Mononuclear cell (primary cell): ENCODE measurements around the gene SLC7A1. TPM values are rescaled to one million over a fixed set of nuclear protein-coding genes. Genes with fewer than 3 reads are reported as not detected.

Source experiments
- H3K27me3 ChIP-seq: 2 replicates; pipeline ENCODE4 v1.6.0; 2011; ENCODE audit warnings: low read length, control low read depth; ENCODE audit not compliant: insufficient read depth
- H3K4me1 ChIP-seq: 2 replicates; pipeline ENCODE4 v1.5.1; 2011; ENCODE audit warnings: mild to moderate bottlenecking, low read length, control low read depth; ENCODE audit not compliant: insufficient read depth
- H3K4me3 ChIP-seq: 2 replicates; pipeline ENCODE4 v1.5.1; 2011; ENCODE audit warnings: mild to moderate bottlenecking, low read length, moderate library complexity
- H3K9me3 ChIP-seq: 2 replicates; pipeline ENCODE4 v1.5.1; 2011; ENCODE audit warnings: low read depth, mild to moderate bottlenecking, control low read depth, low read length
- total RNA-seq: library from RNA; depleted of rRNA; stranded (reverse); fragments of >200 nt; gene quantifications from one replicate; pipeline ENCODE4 v1.2.3, GENCODE V29; 2012

The SLC7A1 gene
- total RNA-seq, 1 donor: 4.9 TPM

DNA sequence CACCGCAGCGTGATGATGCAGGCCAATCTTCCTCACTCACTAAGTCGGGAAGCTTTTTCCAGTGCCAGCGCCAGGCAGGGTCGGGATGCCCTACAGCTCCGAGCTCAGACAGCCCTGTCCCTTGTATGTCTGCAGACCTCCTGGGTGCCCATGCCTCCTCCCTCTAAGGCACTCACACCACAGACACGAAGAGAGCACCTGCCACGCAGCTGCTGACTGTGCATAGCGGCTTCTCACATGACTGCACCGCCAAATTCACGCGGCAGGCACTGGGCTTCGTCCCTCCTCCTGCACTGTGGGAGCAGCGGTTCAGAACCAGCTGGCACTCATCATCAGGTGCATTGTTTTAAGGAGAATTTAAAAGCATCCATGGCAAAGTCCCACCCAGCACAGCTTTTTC is 88.1 kb downstream of the SLC7A1 start:
- H3K9me3 ChIP-seq: no peaks in the 10 kb centered on the region
- peaks cover 9% of the 10 kb centered on the region for H3K27me3 ChIP-seq
- no peak overlapping the region for H3K4me3 ChIP-seq
- no peaks in the 10 kb centered on the region for H3K4me1 ChIP-seq

DNA sequence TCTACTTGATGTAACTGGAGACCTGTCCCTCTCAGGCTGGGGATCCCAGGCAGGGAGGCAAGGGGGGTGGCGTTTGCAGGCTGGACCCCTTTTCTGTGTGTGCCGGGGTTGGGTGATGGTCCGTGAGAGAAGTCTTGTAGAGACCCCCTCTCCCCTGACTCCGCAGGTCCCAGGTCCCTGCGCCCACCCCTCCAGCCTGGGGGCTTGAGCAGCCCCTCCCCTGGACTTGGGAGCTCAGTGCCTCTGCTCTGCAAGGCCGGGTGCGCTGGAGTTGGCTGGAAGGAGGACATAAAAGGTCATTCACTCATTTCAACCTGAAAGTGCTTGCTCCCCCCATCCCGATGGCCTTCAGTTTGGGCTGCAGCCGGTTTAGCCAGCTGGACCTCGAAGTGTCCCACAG is 89.5 kb downstream of the SLC7A1 start:
- no peaks in the 10 kb centered on the region for H3K4me1 ChIP-seq
- no peaks in the 10 kb centered on the region for H3K9me3 ChIP-seq
- peaks cover 9% of the 10 kb centered on the region for H3K27me3 ChIP-seq
- no peak overlapping the region for H3K4me3 ChIP-seq

DNA sequence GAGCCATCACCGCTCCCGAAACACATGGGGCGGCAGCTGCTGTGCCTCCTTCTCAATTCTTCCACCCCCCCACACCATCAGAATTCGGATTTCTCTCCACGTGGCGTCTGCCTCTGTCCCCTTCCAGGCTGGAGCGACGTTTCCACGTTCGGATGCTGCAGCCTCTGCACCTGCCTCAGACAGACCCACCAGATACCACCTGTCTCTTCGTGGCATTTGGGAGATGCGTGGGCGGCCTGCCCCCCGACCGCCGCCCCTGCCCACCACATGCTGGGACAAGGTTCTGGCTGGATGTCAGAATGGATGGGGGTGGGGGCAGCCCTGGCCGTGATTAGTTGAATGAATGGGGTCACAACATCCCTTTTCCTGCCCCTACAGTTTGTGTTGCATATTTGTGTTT is 90.0 kb downstream of the SLC7A1 start:
- Histone ChIP-seq H3K4me3 (no peak overlapping the region), H3K9me3 (no peaks in the 10 kb centered on the region), H3K27me3 (peaks cover 9% of the 10 kb centered on the region), H3K4me1 (no peaks in the 10 kb centered on the region)

- peaks cover 9% of the 10 kb centered on the region for H3K27me3 ChIP-seq
- no peaks in the 10 kb centered on the region for H3K4me1 ChIP-seq
Measured at GRCh38 chr13:29504691-29505090, 90.8 kb downstream of the SLC7A1 start.

GRCh38 chr13:29503041-29503837 is 92.2 kb downstream of the SLC7A1 start:
- H3K4me3 ChIP-seq: no peak overlapping the region
- no peaks in the 10 kb centered on the region for H3K4me1 ChIP-seq
- peaks cover 9% of the 10 kb centered on the region for H3K27me3 ChIP-seq
- H3K9me3 ChIP-seq: no peaks in the 10 kb centered on the region

More at GRCh38 chr13:29504691-29505090, 90.8 kb downstream of the SLC7A1 start:
- H3K4me3 ChIP-seq: no peak overlapping the region
- no peaks in the 10 kb centered on the region for H3K9me3 ChIP-seq

DNA sequence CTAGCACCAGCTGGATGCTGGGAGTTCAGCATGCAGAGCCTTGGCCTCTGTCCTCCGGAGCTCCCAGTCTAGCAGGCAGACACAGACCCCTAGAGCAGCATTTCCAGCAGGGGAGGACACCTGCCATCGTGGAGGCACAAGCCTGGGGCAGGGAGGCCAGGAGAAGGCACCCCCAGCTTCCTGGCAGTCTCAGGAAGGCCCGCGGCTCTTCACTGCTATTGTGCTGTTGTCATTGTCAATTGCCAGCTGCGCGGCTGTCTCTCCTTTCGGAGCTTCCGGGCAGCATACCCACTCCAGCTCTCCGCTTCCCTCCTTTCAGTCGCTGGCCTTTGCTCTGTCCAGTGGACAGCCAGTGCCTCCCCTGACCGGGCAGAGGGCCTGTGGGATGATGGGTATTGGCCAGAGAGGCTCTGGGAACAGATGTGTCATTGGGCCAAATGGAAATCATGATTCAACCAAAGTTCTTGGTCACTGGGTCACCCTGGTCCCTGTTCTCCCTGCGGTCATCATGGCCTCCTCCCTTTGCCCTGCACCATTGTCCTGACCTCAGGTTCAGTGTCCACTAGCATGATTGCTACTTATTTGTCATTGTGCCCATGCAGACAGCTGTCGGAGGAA is 93.0 kb downstream of the SLC7A1 start:
- Histone ChIP-seq H3K27me3 (peaks cover 9% of the 10 kb centered on the region), H3K4me1 (peaks cover under 1% of the 10 kb centered on the region), H3K4me3 (no peak overlapping the region), H3K9me3 (no peaks in the 10 kb centered on the region)

DNA sequence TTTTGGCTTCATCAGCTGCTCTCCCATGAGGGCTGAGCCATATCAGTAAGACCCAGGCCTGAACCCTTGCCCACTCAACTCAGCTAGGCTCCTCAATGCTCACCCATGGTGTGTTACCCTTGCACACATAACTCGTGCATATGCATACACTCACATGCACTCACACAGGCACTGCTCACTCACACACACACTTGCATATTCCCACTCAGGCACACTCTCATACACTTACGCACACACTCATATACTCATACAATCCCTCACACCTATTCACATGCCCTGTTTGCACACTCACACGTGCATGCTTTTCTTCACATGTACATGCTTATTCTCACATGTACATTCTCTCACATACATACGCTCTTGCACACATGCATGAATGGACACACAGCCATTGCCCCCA is 93.8 kb downstream of the SLC7A1 start:
- no peak overlapping the region for H3K4me3 ChIP-seq
- H3K4me1 ChIP-seq: peaks cover 9% of the 10 kb centered on the region
- peaks cover 9% of the 10 kb centered on the region for H3K27me3 ChIP-seq
- no peaks in the 10 kb centered on the region for H3K9me3 ChIP-seq

GRCh38 chr13:29500386-29500785 is 95.1 kb downstream of the SLC7A1 start:
- H3K27me3 ChIP-seq: peaks cover 9% of the 10 kb centered on the region
- H3K4me3 ChIP-seq: no peak overlapping the region
- no peaks in the 10 kb centered on the region for H3K9me3 ChIP-seq
- peaks cover 22% of the 10 kb centered on the region for H3K4me1 ChIP-seq

- Histone ChIP-seq H3K4me1 (peaks cover 29% of the 10 kb centered on the region), H3K9me3 (no peaks in the 10 kb centered on the region), H3K4me3 (no peak overlapping the region), H3K27me3 (peaks cover 9% of the 10 kb centered on the region)
Measured at GRCh38 chr13:29499506-29500165, 95.9 kb downstream of the SLC7A1 start.

GRCh38 chr13:29498426-29499040 is 97.0 kb downstream of the SLC7A1 start:
- peaks cover 7% of the 10 kb centered on the region for H3K27me3 ChIP-seq
- no peaks in the 10 kb centered on the region for H3K9me3 ChIP-seq
- no peak overlapping the region for H3K4me3 ChIP-seq
- peaks cover 35% of the 10 kb centered on the region for H3K4me1 ChIP-seq

DNA sequence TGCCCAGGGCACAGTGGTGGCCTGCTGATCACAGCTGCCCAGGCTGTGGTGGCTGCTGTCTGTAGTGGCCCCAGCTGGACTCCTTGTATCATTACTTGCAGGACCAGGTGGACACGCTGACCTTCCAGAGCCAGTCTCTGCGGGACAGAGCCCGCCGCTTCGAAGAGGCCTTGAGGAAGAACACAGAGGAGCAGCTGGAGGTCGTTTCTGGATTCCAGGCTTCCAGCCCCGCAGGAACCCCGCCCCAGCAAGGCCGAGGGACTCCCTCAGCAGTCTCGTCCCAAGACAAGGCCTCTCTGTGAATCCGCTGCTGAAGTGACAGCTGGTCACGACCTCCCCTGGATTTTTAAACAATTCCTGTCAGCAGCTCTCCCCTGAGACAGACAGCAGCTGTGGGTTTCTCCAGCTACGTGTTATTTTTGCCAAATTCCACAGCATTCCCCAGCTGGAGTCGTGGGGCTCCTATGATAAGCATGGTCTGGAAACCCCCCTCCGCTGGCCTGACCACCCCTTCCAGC is 98.3 kb downstream of the SLC7A1 start:
- Histone ChIP-seq H3K4me3 (no peak overlapping the region), H3K27me3 (no peaks in the 10 kb centered on the region), H3K4me1 (peaks cover 35% of the 10 kb centered on the region), H3K9me3 (no peaks in the 10 kb centered on the region)

DNA sequence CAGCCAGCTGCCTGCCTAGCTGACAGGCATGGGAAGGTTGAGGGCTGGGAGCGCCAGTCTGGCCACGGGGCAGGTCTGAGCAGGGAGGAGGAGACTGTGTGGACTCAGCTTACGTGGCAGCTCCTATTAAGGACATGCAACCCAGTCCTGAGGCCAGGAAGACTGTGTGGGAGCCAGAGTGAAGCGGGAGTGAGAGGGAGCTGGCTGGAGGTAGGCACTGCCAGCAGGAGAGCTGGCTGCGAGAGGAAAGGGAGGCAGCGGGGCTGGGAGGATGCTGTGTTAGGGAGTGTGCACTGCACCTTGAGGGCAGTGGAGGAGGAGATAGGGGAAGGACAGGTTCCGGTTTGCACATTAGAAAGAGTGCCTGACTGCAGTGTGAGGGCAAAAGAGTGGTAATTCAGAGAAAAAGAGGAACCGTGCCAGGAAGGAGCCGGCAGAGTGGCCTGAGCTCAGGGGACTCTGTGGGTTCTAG is 99.2 kb downstream of the SLC7A1 start:
- peaks cover 35% of the 10 kb centered on the region for H3K4me1 ChIP-seq
- no peak overlapping the region for H3K4me3 ChIP-seq
- H3K9me3 ChIP-seq: no peaks in the 10 kb centered on the region
- no peaks in the 10 kb centered on the region for H3K27me3 ChIP-seq

- Histone ChIP-seq H3K27me3 (no peaks in the 10 kb centered on the region), H3K4me1 (peaks cover 35% of the 10 kb centered on the region), H3K9me3 (no peaks in the 10 kb centered on the region), H3K4me3 (no peak overlapping the region)
Measured at GRCh38 chr13:29494520-29494919, 101.0 kb downstream of the SLC7A1 start.

- H3K9me3 ChIP-seq: no peaks in the 10 kb centered on the region
- peaks cover 35% of the 10 kb centered on the region for H3K4me1 ChIP-seq
- no peaks in the 10 kb centered on the region for H3K27me3 ChIP-seq
- no peak overlapping the region for H3K4me3 ChIP-seq
Measured at GRCh38 chr13:29493796-29494195, 101.7 kb downstream of the SLC7A1 start.

GRCh38 chr13:29491248-29491647 is 104.2 kb downstream of the SLC7A1 start:
- H3K9me3 ChIP-seq: no peaks in the 10 kb centered on the region
- no peak overlapping the region for H3K4me3 ChIP-seq
- H3K27me3 ChIP-seq: no peaks in the 10 kb centered on the region
- peaks cover 21% of the 10 kb centered on the region for H3K4me1 ChIP-seq
